H1 (cell line): ENCODE data around the gene ZSWIM6. TPM values are rescaled to one million over a fixed set of nuclear protein-coding genes. Genes with fewer than 3 reads are reported as not detected.

ENCODE experiments used
- CTCF ChIA-PET: fragments of 300-600 bp; sonication (Branson Sonifier 250); formaldehyde crosslinking; loops from one replicate; lab custom pipeline; 2021; ENCODE audit not compliant: partially characterized antibody; lab: Charles Lee
- POLR2A ChIA-PET: fragments of 300-600 bp; sonication (Branson Sonifier 250); formaldehyde crosslinking; loops from one replicate; lab custom pipeline; 2021; ENCODE audit warnings: inconsistent platforms; ENCODE audit not compliant: partially characterized antibody; lab: Charles Lee
- DNase-seq, 2 experiments: peaks; one replicate each; pipeline versions ENCODE4 v3.0.0 to v3.0.0-alpha.2; 2010 to 2022; ENCODE audit warnings: low spot score in 2 of 2, low read depth in 1 of 2, mixed read lengths in 1 of 2
- FAIRE-seq: peaks from 2 replicates; lab custom pipeline; 2011; peaks lifted over from hg19 to GRCh38; lab: Jason Lieb, UNC
- H2AFZ ChIP-seq: 2 replicates; pipeline ENCODE4 v1.8.1; 2012; ENCODE audit warnings: low read length, inconsistent platforms
- H2AK5ac ChIP-seq: 2 replicates; pipeline ENCODE4 v1.6.1; 2013; ENCODE audit warnings: low read depth, low read length
- H2BK120ac ChIP-seq: replicated peaks from 2 replicates; pipeline ENCODE3; 2013; ENCODE audit warnings: low read depth, low read length, inconsistent platforms
- H2BK12ac ChIP-seq: 2 replicates; pipeline ENCODE4 v1.6.1; 2013; ENCODE audit warnings: low read depth, low read length
- H2BK15ac ChIP-seq: 2 replicates; pipeline ENCODE4 v1.6.1; 2013; ENCODE audit warnings: low read length
- H2BK20ac ChIP-seq: 2 replicates; pipeline ENCODE4 v1.6.1; 2013; ENCODE audit warnings: low read length
- H2BK5ac ChIP-seq: 2 replicates; pipeline ENCODE4 v1.6.1; 2013; ENCODE audit warnings: low read depth, low read length
- H3K14ac ChIP-seq: 2 replicates; pipeline ENCODE4 v1.6.1; 2013; ENCODE audit warnings: inconsistent platforms; ENCODE audit not compliant: insufficient read length
- H3K18ac ChIP-seq: 2 replicates; pipeline ENCODE4 v1.6.1; 2013; ENCODE audit warnings: low read length; ENCODE audit errors: extremely low read depth
- H3K23ac ChIP-seq: 2 replicates; pipeline ENCODE4 v1.6.1; 2013; ENCODE audit warnings: inconsistent platforms; ENCODE audit not compliant: insufficient read length
- H3K23me2 ChIP-seq: 2 replicates; pipeline ENCODE4 v1.6.1; 2013; ENCODE audit warnings: low read depth, low read length
- H3K27ac ChIP-seq: 2 replicates; pipeline ENCODE4 v1.6.1; 2011; ENCODE audit warnings: low read depth, low read length, inconsistent platforms
- H3K27me3 ChIP-seq, 4 experiments: replicated peaks in 1 of 4; 1 replicate in 1 of 4; 2 replicates in 3 of 4; pipeline versions ENCODE4 v1.6.1 to v1.8.1; 2011 to 2013; ENCODE audit warnings: low read length in 3 of 4, mild to moderate bottlenecking in 3 of 4, inconsistent platforms in 2 of 4, mixed read lengths in 2 of 4, moderate library complexity in 1 of 4; ENCODE audit not compliant: control insufficient read depth in 3 of 4, insufficient read depth in 3 of 4; ENCODE audit errors: extremely low read depth in 1 of 4
- H3K36me3 ChIP-seq, 4 experiments: 2 replicates each; pipeline versions ENCODE4 v1.6.1 to v1.8.1; 2011 to 2013; ENCODE audit warnings: mild to moderate bottlenecking in 4 of 4, low read length in 3 of 4, moderate library complexity in 2 of 4, control low read depth in 1 of 4, inconsistent platforms in 1 of 4; ENCODE audit not compliant: insufficient read depth in 4 of 4, control insufficient read depth in 2 of 4
- H3K4ac ChIP-seq: replicated peaks from 2 replicates; pipeline ENCODE3; 2013; ENCODE audit warnings: low read length, low read depth, mixed read lengths, inconsistent platforms; ENCODE audit not compliant: insufficient read length
- H3K4me1 ChIP-seq, 4 experiments: replicated peaks in 1 of 4; 1 replicate in 1 of 4; 2 replicates in 3 of 4; pipeline versions ENCODE4 v1.6.1 to v1.8.1; 2011 to 2013; ENCODE audit warnings: low read length in 3 of 4, inconsistent platforms in 2 of 4, mixed read lengths in 1 of 4; ENCODE audit not compliant: insufficient read depth in 4 of 4, control insufficient read depth in 3 of 4
- H3K4me2 ChIP-seq, 2 experiments: 2 replicates each; pipeline versions ENCODE4 v1.6.1 to v1.8.1; 2011 to 2013; ENCODE audit warnings: low read depth in 2 of 2, low read length in 2 of 2, control low read depth in 1 of 2, inconsistent platforms in 1 of 2, mild to moderate bottlenecking in 1 of 2; ENCODE audit not compliant: insufficient read depth in 1 of 2
- H3K4me3 ChIP-seq, 4 experiments: fragments of 200-600, 300-600 bp in 1 of 4; sonication (generic), shearing (Covaris generic), sonication (Bioruptor Twin) in 1 of 4; 2 replicates each; pipeline versions ENCODE4 v1.5.1 to v1.8.1; 2011 to 2016; ENCODE audit warnings: low read length in 4 of 4, low read depth in 3 of 4, control low read depth in 2 of 4, inconsistent platforms in 2 of 4, mild to moderate bottlenecking in 2 of 4, mixed read lengths in 1 of 4, moderate library complexity in 1 of 4; ENCODE audit not compliant: insufficient read depth in 2 of 4; ENCODE audit errors: extremely low read depth in 1 of 4
- H3K56ac ChIP-seq: replicated peaks from 2 replicates; pipeline ENCODE3; 2013; ENCODE audit warnings: low read depth, mild to moderate bottlenecking, mixed read lengths, low read length, inconsistent platforms; ENCODE audit not compliant: insufficient read length
- H3K79me1 ChIP-seq: 2 replicates; pipeline ENCODE4 v1.6.1; 2013; ENCODE audit warnings: low read depth, low read length, control low read depth
- H3K79me2 ChIP-seq, 2 experiments: 2 replicates each; pipeline versions ENCODE4 v1.6.1 to v1.8.1; 2012 to 2013; ENCODE audit warnings: low read length in 2 of 2, mild to moderate bottlenecking in 2 of 2, inconsistent platforms in 1 of 2; ENCODE audit not compliant: insufficient read depth in 2 of 2, control insufficient read depth in 1 of 2
- H3K9ac ChIP-seq, 4 experiments: replicated peaks in 1 of 4; 1 replicate in 1 of 4; 2 replicates in 3 of 4; pipeline versions ENCODE4 v1.6.1 to v1.8.1; 2011 to 2013; ENCODE audit warnings: low read depth in 3 of 4, low read length in 3 of 4, control low read depth in 2 of 4, mild to moderate bottlenecking in 2 of 4, moderate library complexity in 2 of 4, inconsistent platforms in 1 of 4; ENCODE audit errors: extremely low read depth in 1 of 4
- H3K9me3 ChIP-seq, 2 experiments: 2 replicates each; pipeline versions ENCODE4 v1.6.1 to v1.8.1; 2012 to 2013; ENCODE audit warnings: mild to moderate bottlenecking in 2 of 2, moderate library complexity in 2 of 2, control low read depth in 1 of 2, inconsistent platforms in 1 of 2, low read depth in 1 of 2, low read length in 1 of 2, mixed read lengths in 1 of 2; ENCODE audit not compliant: insufficient read depth in 2 of 2
- H4K20me1 ChIP-seq, 2 experiments: replicated peaks in 1 of 2; 2 replicates each; pipeline versions ENCODE3 to v1.8.1; 2011 to 2013; ENCODE audit warnings: inconsistent platforms in 2 of 2, low read length in 2 of 2, mild to moderate bottlenecking in 1 of 2; ENCODE audit not compliant: insufficient read depth in 2 of 2, control insufficient read depth in 1 of 2
- H4K5ac ChIP-seq: 2 replicates; pipeline ENCODE4 v1.6.1; 2013; ENCODE audit warnings: low read length, low read depth, mixed read lengths, inconsistent platforms; ENCODE audit not compliant: insufficient read length
- H4K8ac ChIP-seq: 2 replicates; pipeline ENCODE4 v1.8.0; 2013; ENCODE audit warnings: mild to moderate bottlenecking, moderate library complexity, low read length, inconsistent platforms; ENCODE audit not compliant: insufficient read depth; ENCODE audit errors: extremely low read depth
- H4K91ac ChIP-seq: replicated peaks from 2 replicates; pipeline ENCODE3; 2013; ENCODE audit warnings: low read length, mixed read lengths, inconsistent platforms; ENCODE audit not compliant: insufficient read length
- ASH2L ChIP-seq: fragments of 200-600, 300-600 bp; sonication (generic); IDR thresholded peaks from one replicate; pipeline ENCODE4 v1.7.1; 2017; ENCODE audit warnings: low read length
- ATF3 ChIP-seq: IDR thresholded peaks from 2 replicates; pipeline ENCODE4 v1.6.1; 2011; ENCODE audit warnings: low read depth, mild to moderate bottlenecking, low read length; ENCODE audit not compliant: insufficient read depth
- BRCA1 ChIP-seq: IDR thresholded peaks from 2 replicates; pipeline ENCODE4 v1.6.1; 2012; ENCODE audit warnings: low read depth, low read length, improper control_type of control experiment
- CBX8 ChIP-seq: fragments of 300-800, 300-1000 bp; sonication (generic); IDR thresholded peaks from 2 replicates; pipeline ENCODE4 v1.7.1; 2016; ENCODE audit warnings: low read depth, low read length, borderline replicate concordance
- FOSL1 ChIP-seq: IDR thresholded peaks from 2 replicates; pipeline ENCODE4 v1.6.1; 2011; ENCODE audit warnings: mild to moderate bottlenecking, low read depth, low read length, moderate library complexity; ENCODE audit not compliant: insufficient read depth
- NRF1 ChIP-seq: IDR thresholded peaks from 2 replicates; pipeline ENCODE4 v1.6.1; 2011; ENCODE audit warnings: mild to moderate bottlenecking, low read depth, low read length, improper control_type of control experiment
- RBBP5 ChIP-seq: IDR thresholded peaks from 2 replicates; pipeline ENCODE4 v1.7.1; 2012; ENCODE audit warnings: low read depth, mild to moderate bottlenecking, inconsistent platforms, low read length, moderate library complexity, borderline replicate concordance
- RNF2 ChIP-seq: fragments of 200-900, 300-1000 bp; sonication (generic); IDR thresholded peaks from 2 replicates; pipeline ENCODE4 v1.7.1; 2016; ENCODE audit warnings: borderline replicate concordance, low read depth, mild to moderate bottlenecking, antibody characterized with exemption, low read length; ENCODE audit not compliant: poor library complexity, severe bottlenecking; ENCODE audit errors: missing control alignments
- SAP30 ChIP-seq: fragments of 300-600 bp; sonication (generic); IDR thresholded peaks from 2 replicates; pipeline ENCODE4 v1.7.1; 2012; ENCODE audit warnings: low read length, moderate library complexity, mild to moderate bottlenecking, inconsistent platforms; ENCODE audit not compliant: insufficient read depth, insufficient replicate concordance
- SP1 ChIP-seq: IDR thresholded peaks from 2 replicates; pipeline ENCODE4 v1.6.1; 2011; ENCODE audit warnings: low read depth, low read length
- SP4 ChIP-seq: IDR thresholded peaks from 2 replicates; pipeline ENCODE4 v1.6.1; 2012; ENCODE audit warnings: low read length, inconsistent platforms
- SUZ12 ChIP-seq: fragments of 200-600 bp; sonication (generic); IDR thresholded peaks from 2 replicates; pipeline ENCODE4 v1.6.1; 2012; ENCODE audit warnings: mild to moderate bottlenecking, inconsistent platforms, low read length, moderate library complexity, mixed read lengths
- TEAD4 ChIP-seq: IDR thresholded peaks from 2 replicates; pipeline ENCODE4 v1.6.1; 2012; ENCODE audit warnings: low read depth, low read length, inconsistent platforms, mixed read lengths
- WGBS, 2 experiments: shearing (Covaris generic) in 1 of 2; methylation state at CpG; one replicate each; pipeline versions ENCODE4 v1.1.6 to v1.1.7; 2013 to 2015; ENCODE audit warnings: low lambda C conversion rate in 2 of 2, mixed read lengths in 2 of 2, inconsistent platforms in 1 of 2, low coverage in 1 of 2, missing lambda C conversion rate in 1 of 2; ENCODE audit not compliant: insufficient replicate concordance in 2 of 2, insufficient coverage in 1 of 2, insufficient read length in 1 of 2; ENCODE audit errors: extremely low coverage in 1 of 2, missing lambda C conversion rate in 1 of 2; 5-methylcytosine and 5-hydroxymethylcytosine counted together
- polyA plus RNA-seq, 7 experiments: library from polyadenylated mRNA; depleted of rRNA in 3 of 7; stranded (reverse) in 5 of 7; unstranded in 2 of 7; fragments of >200 nt in 5 of 7; fragments of 200-250 nt in 2 of 7; gene quantifications; 1 replicate in 5 of 7; 2 replicates in 1 of 7; 4 replicates in 1 of 7; pipeline versions ENCODE4 v1.2.1 to v1.2.3, GENCODE V29; 2011 to 2013; ENCODE audit warnings: missing spikeins in 2 of 7, mixed read lengths in 2 of 7
- total RNA-seq: library from RNA; stranded (reverse); fragmentation: NEBNext Ultra II Directional; extraction: Animal tissue kit (Norgen Biotek cat#: 25700); gene quantifications from 2 replicates; pipeline ENCODE4 v1.2.1, GENCODE V29; 2021

The ZSWIM6 gene
- total and polyA plus RNA-seq, 2 of the 8 experiments (the other 6 are each of a cell fraction or from before 2014, with no cell fraction given), result 7.9 to 12.4 TPM

- no peak overlapping the region for H3K14ac ChIP-seq
- no peaks in the 10 kb centered on the region for H3K23me2 ChIP-seq
- H3K4me3 ChIP-seq, result no peak overlapping the region
- no peaks in the 10 kb centered on the region for H3K36me3 ChIP-seq
- peaks cover 4 to 6% of the 10 kb centered on the region in 2 experiments; a peak in 3 of 4 replicates for H3K9me3 ChIP-seq
- no peak overlapping the region for H3K18ac ChIP-seq
- H3K4me2 ChIP-seq, result no peak overlapping the region
- H3K79me1 ChIP-seq, result no peaks in the 10 kb centered on the region
- H3K4me1 ChIP-seq, result peaks cover 0 to 2% (median 0%) of the 10 kb centered on the region in 4 experiments; a peak in 1 of 7 replicates
- peaks cover 0 to 6% of the 10 kb centered on the region in 2 experiments for H4K20me1 ChIP-seq
- no peak overlapping the region for H3K9ac ChIP-seq
- no peak overlapping the region for H2BK5ac ChIP-seq
- no peak overlapping the region for H2AFZ ChIP-seq
- H2BK120ac ChIP-seq, result no peak overlapping the region
- H3K27me3 ChIP-seq, result no peaks in the 10 kb centered on the region
- H2BK20ac ChIP-seq, result no peak overlapping the region
- H3K27ac ChIP-seq, result no peak overlapping the region
- no peak overlapping the region for H3K23ac ChIP-seq
- no peak overlapping the region for H2AK5ac ChIP-seq
- 97% methylated on average over 4 of the region's 4 CpGs; no CpG with 5 or more reads in 1 of the 2 experiments for WGBS, 2 experiments
- no peak overlapping the region for H4K91ac ChIP-seq
- TF ChIP-seq SP4, result no peak
- no peak for TF ChIP-seq BRCA1
- no peak for TF ChIP-seq SAP30
- no peak for TF ChIP-seq ATF3
- TF ChIP-seq RBBP5, result no peak
- no peak for TF ChIP-seq CBX8
- no peak for TF ChIP-seq NRF1
- TF ChIP-seq SUZ12, result no peak
- no peak for TF ChIP-seq ASH2L
- TF ChIP-seq SP1, result no peak
- no peak for TF ChIP-seq TEAD4
- TF ChIP-seq FOSL1, result no peak
- TF ChIP-seq RNF2, result no peak
- no peak for DNase-seq
- no peak for FAIRE-seq
- POLR2A ChIA-PET, result no interaction called here
- CTCF ChIA-PET, result no interaction called here
- H3K79me2 ChIP-seq, result peaks cover 0 to 74% of the 10 kb centered on the region in 2 experiments; a peak in 2 of 4 replicates
- H2BK12ac ChIP-seq, result no peak overlapping the region
- H3K56ac ChIP-seq, result no peak overlapping the region
- no peak overlapping the region for H4K8ac ChIP-seq
- H2BK15ac ChIP-seq, result no peak overlapping the region
- H4K5ac ChIP-seq, result no peak overlapping the region
- H3K4ac ChIP-seq, result no peak overlapping the region
These were observed 66.4 kb downstream of the ZSWIM6 start for GRCh38 chr5:61398440-61398839.
